ENCODE data around the gene M1AP. TPM values are rescaled to one million over a fixed set of nuclear protein-coding genes. Genes with fewer than 3 reads are reported as not detected.

M1AP gene
- total and polyA plus RNA-seq, 7 donors = 0.01 to 0.21 TPM; not detected in 5

DNA sequence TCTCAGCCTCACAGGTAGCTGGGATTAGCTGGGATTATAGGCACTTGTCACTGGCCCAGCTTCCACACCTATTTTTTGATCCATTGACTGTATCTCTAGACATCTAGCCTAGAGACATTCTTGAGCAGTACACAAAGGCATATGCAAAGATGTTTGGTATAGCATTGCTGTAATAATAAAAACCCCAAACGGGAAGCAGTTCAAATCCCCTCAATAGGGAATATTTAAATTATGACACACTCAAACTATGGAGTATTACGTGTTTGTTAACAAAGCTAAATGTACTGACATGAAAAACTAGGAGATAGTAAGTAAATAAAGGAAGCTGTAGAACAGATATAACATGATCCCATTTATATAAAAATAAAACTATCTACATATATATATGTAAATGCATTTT lies 65.9 kb downstream of the M1AP start:
- no peaks in the 10 kb centered on the region for H3K4me1 ChIP-seq
- no peak for ATAC-seq

DNA sequence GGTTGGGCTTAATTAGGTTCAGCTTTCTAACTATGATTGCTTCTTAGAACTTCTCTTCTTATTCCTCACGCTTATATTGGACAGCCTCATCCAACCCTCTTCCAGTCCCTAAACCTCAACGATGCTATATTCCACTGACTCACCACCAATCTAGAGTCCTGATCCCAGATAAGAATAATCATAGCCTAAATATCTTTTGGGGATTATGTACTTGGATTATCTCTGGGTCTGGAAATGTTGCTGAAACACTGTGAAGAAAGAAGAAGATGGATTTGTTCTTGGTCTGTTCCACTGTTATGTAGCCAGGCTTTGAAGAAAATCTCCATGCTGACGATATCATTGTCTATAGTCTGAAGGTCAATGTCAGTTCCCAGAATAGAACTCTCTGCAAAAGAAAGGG lies 66.7 kb downstream of the M1AP start:
- Histone ChIP-seq H3K36me3 (ENCODE audit: insufficient read depth in 1 of 2, low read depth in 1 of 2) (no peaks in the 10 kb centered on the region), H3K4me1 (no peaks in the 10 kb centered on the region), H3K27ac (no peak overlapping the region), H3K27me3 (ENCODE audit: insufficient read depth in 3 of 3, low read length in 2 of 3) (peaks cover 0 to 2% (median 0%) of the 10 kb centered on the region in 3 donors), H3K9me3 (no peaks in the 10 kb centered on the region), H3K4me3 (no peak overlapping the region)
- 87 to 96% (median 89%) methylated on average over 3 of the region's 3 CpGs for WGBS, 3 donors
- no peak for DNase-seq
- TF ChIP-seq, protein P1, sequence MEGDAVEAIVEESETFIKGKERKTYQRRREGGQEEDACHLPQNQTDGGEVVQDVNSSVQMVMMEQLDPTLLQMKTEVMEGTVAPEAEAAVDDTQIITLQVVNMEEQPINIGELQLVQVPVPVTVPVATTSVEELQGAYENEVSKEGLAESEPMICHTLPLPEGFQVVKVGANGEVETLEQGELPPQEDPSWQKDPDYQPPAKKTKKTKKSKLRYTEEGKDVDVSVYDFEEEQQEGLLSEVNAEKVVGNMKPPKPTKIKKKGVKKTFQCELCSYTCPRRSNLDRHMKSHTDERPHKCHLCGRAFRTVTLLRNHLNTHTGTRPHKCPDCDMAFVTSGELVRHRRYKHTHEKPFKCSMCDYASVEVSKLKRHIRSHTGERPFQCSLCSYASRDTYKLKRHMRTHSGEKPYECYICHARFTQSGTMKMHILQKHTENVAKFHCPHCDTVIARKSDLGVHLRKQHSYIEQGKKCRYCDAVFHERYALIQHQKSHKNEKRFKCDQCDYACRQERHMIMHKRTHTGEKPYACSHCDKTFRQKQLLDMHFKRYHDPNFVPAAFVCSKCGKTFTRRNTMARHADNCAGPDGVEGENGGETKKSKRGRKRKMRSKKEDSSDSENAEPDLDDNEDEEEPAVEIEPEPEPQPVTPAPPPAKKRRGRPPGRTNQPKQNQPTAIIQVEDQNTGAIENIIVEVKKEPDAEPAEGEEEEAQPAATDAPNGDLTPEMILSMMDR (IDR thresholded peaks at IDR 0.05) = no peak
- ATAC-seq = no peak
- intact Hi-C loops (cut with DNase I) = no loop called here

More for the DNA sequence above, 65.9 kb downstream of the M1AP start:
- 84 to 91% (median 86%) methylated on average over 2 of the region's 2 CpGs for WGBS, 3 donors
- intact Hi-C loops (cut with DNase I) = no loop called here
- no peak overlapping the region for H3K27ac ChIP-seq
- H3K36me3 ChIP-seq (ENCODE audit: insufficient read depth in 1 of 2, low read depth in 1 of 2) = no peaks in the 10 kb centered on the region
- no peak overlapping the region for H3K4me3 ChIP-seq
- no peaks in the 10 kb centered on the region for H3K9me3 ChIP-seq
- H3K27me3 ChIP-seq (ENCODE audit: insufficient read depth in 3 of 3, low read length in 2 of 3) = peaks cover 0 to 2% (median 0%) of the 10 kb centered on the region in 3 donors
- DNase-seq = no peak
- TF ChIP-seq, protein P1 (IDR thresholded peaks at IDR 0.05) = no peak

DNA sequence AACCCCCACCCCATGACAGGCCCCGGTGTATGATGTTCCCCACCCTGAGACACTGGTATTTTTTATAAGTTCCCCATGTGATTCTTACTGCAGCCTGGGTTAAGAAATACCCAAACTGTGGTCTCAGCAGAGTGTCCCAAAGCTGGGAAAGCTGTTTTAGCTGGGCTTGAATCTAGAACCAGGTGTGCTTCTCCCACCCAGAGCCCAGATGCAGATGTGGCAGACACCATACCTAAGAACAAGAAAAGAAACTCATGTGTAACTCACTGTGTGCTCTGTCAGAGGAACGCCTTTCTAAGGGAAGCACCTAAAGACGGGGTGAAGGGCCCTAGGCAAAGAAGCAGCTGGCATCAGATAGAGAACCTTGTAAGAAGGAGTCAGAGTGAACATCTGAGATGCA lies 69.7 kb downstream of the M1AP start:
- Histone ChIP-seq H3K27me3 (ENCODE audit: insufficient read depth in 3 of 3, low read length in 2 of 3) (peaks cover 0 to 2% (median 0%) of the 10 kb centered on the region in 3 donors), H3K9me3 (no peaks in the 10 kb centered on the region), H3K36me3 (ENCODE audit: insufficient read depth in 1 of 2, low read depth in 1 of 2) (no peaks in the 10 kb centered on the region), H3K4me3 (no peak overlapping the region), H3K4me1 (no peaks in the 10 kb centered on the region), H3K27ac (no peak overlapping the region)
- intact Hi-C loops (cut with DNase I) = no loop called here
- DNase-seq (no peak), ATAC-seq (no peak)
- WGBS, 3 donors = 91 to 95% (median 94%) methylated on average over 3 of the region's 3 CpGs
- TF ChIP-seq, protein P1 (IDR thresholded peaks at IDR 0.05) = no peak

DNA sequence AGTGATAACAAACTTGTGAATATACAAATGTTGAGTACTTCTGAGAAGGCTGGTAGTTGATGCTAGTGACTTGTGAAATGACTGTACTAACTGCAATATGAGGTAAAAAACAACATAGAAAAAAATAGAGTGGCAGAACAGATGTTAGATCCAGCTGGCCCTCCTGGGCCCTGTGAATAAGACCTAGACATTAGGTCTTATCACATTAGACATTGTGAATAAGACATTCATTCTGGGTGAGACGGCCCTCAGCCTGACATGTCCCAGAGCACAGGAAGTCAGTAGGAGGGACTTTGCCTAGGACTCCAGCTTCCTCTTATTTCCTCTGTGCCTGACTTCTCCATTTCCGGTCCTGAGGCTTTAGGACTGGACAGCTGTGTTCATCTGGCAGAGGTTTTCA lies 70.7 kb downstream of the M1AP start:
- intact Hi-C loops (cut with DNase I) = no loop called here
- no peak overlapping the region for H3K27ac ChIP-seq
- H3K36me3 ChIP-seq (ENCODE audit: insufficient read depth in 1 of 2, low read depth in 1 of 2) = no peaks in the 10 kb centered on the region
- H3K27me3 ChIP-seq (ENCODE audit: insufficient read depth in 3 of 3, low read length in 2 of 3) = peaks cover 0 to 2% (median 0%) of the 10 kb centered on the region in 3 donors
- ATAC-seq (peak in 2 of 4 donors; percentile 35 to 76), DNase-seq (no peak)
- 23 to 32% (median 25%) methylated on average over 2 of the region's 2 CpGs for WGBS, 3 donors
- no peaks in the 10 kb centered on the region for H3K4me1 ChIP-seq
- H3K9me3 ChIP-seq = no peaks in the 10 kb centered on the region
- H3K4me3 ChIP-seq = no peak overlapping the region
- TF ChIP-seq, protein P1 (IDR thresholded peaks at IDR 0.05) = no peak

DNA sequence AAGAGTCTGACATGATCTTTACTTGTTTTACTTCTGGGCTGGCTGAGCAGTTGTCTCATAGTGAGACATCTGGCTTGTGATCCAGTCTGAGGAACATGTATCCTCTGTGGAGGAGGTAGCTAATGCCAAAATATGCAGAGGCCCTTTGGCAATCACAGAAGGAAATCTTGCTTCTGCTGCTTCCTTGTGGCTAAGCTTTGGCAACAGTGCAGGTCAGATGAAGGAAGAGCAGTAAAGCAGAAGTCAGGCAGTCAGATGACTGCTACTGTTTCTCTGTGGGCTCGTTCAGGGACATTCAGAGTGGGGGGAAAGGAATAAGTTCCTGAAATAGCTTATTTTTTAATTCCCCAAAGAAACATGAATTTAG lies 71.3 kb downstream of the M1AP start:
- Histone ChIP-seq H3K27ac (no peak overlapping the region), H3K27me3 (ENCODE audit: insufficient read depth in 3 of 3, low read length in 2 of 3) (peaks cover 0 to 2% (median 0%) of the 10 kb centered on the region in 3 donors), H3K9me3 (no peaks in the 10 kb centered on the region), H3K4me3 (no peak overlapping the region), H3K36me3 (ENCODE audit: insufficient read depth in 1 of 2, low read depth in 1 of 2) (no peaks in the 10 kb centered on the region), H3K4me1 (no peaks in the 10 kb centered on the region)
- ATAC-seq (peak; percentile 44 to 74 (median 61)), DNase-seq (no peak)
- TF ChIP-seq, protein P1 (IDR thresholded peaks at IDR 0.05) = no peak
- 26 to 32% (median 29%) methylated on average over 1 of the region's 1 CpG for WGBS, 3 donors
- intact Hi-C loops (cut with DNase I) = no loop called here

Measured in psoas muscle (tissue), 8 donors.